Right lobe of liver (tissue), 4 donors: ENCODE results near the gene PDZD7.

Experiments used
- CTCF ChIP-seq, 4 donors: fragments of 200-600 bp in 3 of 4; fragments of 450-650 bp in 1 of 4; IDR thresholded peaks; one replicate each; pipeline versions ENCODE4 v1.5.1 to v1.8.0; 2016 to 2022; ENCODE audit warnings: antibody characterized with exemption in 4 of 4, mild to moderate bottlenecking in 2 of 4
- POLR2A ChIP-seq: fragments of 450-650 bp; IDR thresholded peaks from one replicate; pipeline ENCODE4 v1.6.1; 2017; ENCODE audit warnings: antibody characterized with exemption, mild to moderate bottlenecking
- donor health status: DM: no; HTN: no; CAD: no.
- donor health status: DM: no; HTN: no; CAD: no.
- donor health status: DM: no; HTN: yes; CAD: no.

- TF ChIP-seq CTCF (IDR thresholded peaks at IDR 0.05) (no peak), POLR2A (no peak)
These were observed 41.0 kb upstream of the PDZD7 start for GRCh38 chr10:101071885-101072433.
